ENCODE data around the gene PDE4D. TPM values are rescaled to one million over a fixed set of nuclear protein-coding genes. Genes with fewer than 3 reads are reported as not detected.

The PDE4D gene
- total and polyA plus RNA-seq, 3 donors from 2014 or later: 7.8 to 13.9 (median 8.7) TPM

DNA sequence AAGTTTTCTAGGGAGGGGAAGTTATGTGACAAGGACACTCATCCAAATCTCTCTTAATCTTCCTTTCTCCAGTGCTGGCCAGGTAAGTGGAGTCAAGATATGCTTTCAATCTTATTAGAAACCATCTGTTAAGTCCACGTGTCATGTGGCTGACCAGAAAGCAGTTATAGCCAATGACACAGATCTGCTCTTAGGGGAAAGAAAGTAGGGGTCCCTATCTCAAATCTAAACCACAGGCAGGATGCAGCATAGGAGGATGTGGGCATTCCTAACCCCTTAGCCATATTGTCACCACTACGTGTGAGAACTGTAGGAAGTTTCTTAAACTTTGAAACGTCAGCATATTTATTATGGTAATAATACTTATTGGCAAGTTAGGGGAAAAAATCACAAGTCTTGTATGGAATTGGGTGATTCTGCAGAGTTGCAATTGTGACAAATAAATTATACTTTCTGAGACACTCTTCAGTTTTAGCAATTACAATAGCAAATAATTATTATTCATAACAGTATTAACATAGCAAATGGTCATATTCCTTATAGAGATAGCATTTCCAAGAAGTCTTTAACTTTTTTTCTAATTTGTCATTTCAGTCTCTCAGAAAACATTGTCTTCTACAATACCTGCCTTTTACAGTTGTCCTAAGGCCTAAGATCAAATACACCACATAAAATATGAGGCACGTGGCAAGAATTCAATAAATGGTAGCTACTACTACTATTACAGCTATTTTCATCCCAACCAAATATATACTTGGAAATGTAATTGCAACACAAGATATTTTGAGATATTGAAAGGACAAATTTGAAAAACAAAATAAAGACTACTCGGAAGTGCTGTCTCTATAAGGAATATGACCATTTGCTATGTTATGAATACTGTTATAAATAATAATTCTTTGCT is 236.9 kb downstream of the PDE4D start:
- no peaks in the 10 kb centered on the region for H3K36me3 ChIP-seq (ENCODE audit: low read depth, missing control alignments)
- 88 to 89% methylated on average over 5 of the region's 5 CpGs for WGBS, 2 donors
- H3K4me3 ChIP-seq: no peak overlapping the region
- TF ChIP-seq, protein P1, sequence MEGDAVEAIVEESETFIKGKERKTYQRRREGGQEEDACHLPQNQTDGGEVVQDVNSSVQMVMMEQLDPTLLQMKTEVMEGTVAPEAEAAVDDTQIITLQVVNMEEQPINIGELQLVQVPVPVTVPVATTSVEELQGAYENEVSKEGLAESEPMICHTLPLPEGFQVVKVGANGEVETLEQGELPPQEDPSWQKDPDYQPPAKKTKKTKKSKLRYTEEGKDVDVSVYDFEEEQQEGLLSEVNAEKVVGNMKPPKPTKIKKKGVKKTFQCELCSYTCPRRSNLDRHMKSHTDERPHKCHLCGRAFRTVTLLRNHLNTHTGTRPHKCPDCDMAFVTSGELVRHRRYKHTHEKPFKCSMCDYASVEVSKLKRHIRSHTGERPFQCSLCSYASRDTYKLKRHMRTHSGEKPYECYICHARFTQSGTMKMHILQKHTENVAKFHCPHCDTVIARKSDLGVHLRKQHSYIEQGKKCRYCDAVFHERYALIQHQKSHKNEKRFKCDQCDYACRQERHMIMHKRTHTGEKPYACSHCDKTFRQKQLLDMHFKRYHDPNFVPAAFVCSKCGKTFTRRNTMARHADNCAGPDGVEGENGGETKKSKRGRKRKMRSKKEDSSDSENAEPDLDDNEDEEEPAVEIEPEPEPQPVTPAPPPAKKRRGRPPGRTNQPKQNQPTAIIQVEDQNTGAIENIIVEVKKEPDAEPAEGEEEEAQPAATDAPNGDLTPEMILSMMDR (IDR thresholded peaks at IDR 0.05): no peak
- no peak for DNase-seq
- intact Hi-C loops (cut with DNase I; ENCODE audit: low total_unique reads): no loop called here
- H3K27me3 ChIP-seq: no peaks in the 10 kb centered on the region
- H3K27ac ChIP-seq: no peak overlapping the region
- no peaks in the 10 kb centered on the region for H3K4me1 ChIP-seq
- H3K9me3 ChIP-seq: no peaks in the 10 kb centered on the region

DNA sequence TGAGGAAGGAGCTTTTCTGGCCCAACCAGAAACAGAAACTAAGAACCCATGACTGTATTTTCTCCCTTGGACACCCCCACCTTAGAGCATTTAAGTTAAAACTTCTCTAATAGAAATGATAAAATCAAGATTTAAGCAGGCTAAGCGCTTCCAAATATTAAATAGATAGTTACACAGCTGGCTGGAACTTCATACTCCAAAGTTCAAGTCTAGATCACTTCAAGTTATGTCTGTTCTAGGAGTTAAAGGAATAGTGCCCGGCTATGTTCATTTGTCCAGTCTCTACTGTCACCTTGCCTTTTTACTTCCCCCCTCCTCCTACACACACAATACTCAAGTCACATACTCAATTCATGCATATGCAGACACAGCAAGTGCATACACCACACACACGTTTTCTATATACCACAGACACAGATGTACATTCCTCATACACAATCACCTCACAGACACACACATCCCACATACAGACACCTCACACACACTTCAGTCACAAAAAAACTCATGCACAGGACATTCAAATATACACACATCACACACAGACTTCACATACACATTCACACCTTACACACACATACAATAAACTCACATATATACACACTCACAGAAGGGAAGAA is 237.7 kb downstream of the PDE4D start:
- no peak for TF ChIP-seq POLR2A (IDR thresholded peaks at IDR 0.05)
- TF ChIP-seq, protein P1 (IDR thresholded peaks at IDR 0.05): no peak
- H3K27ac ChIP-seq: no peak overlapping the region
- H3K27me3 ChIP-seq: no peaks in the 10 kb centered on the region
- intact Hi-C loops (cut with DNase I; ENCODE audit: low total_unique reads): no loop called here
- H3K9me3 ChIP-seq: no peaks in the 10 kb centered on the region
- no peaks in the 10 kb centered on the region for H3K36me3 ChIP-seq (ENCODE audit: low read depth, missing control alignments)
- H3K4me3 ChIP-seq: no peak overlapping the region
- no peaks in the 10 kb centered on the region for H3K4me1 ChIP-seq
- 89 to 90% methylated on average over 3 of the region's 3 CpGs for WGBS, 2 donors
- DNase-seq: no peak

DNA sequence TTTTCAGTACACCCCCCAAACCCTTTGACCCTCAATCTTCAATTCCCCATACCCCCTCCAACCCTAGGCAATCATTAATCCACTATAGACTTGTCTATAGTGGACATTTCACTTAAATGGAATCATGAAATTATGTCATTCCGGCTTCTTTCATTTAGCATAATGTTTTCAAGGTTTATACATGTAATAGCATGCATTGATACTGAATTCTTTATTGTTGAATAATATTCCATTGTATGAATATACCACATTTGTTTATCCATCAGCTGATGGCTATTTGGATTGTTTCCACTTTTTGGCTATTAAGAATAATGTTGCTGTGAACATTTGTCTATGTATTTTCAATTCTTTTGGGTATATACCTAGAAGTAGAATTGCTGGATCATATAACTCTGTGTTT is 238.8 kb downstream of the PDE4D start:
- Histone ChIP-seq H3K4me1 (no peaks in the 10 kb centered on the region), H3K9me3 (no peaks in the 10 kb centered on the region), H3K27me3 (no peaks in the 10 kb centered on the region), H3K27ac (no peak overlapping the region), H3K36me3 (ENCODE audit: low read depth, missing control alignments) (no peaks in the 10 kb centered on the region), H3K4me3 (no peak overlapping the region)
- TF ChIP-seq, protein P1 (IDR thresholded peaks at IDR 0.05): no peak
- TF ChIP-seq POLR2A (IDR thresholded peaks at IDR 0.05): no peak
- 100% methylated on average over 1 of the region's 1 CpG for WGBS, 2 donors
- DNase-seq: no peak
- intact Hi-C loops (cut with DNase I; ENCODE audit: low total_unique reads): no loop called here

DNA sequence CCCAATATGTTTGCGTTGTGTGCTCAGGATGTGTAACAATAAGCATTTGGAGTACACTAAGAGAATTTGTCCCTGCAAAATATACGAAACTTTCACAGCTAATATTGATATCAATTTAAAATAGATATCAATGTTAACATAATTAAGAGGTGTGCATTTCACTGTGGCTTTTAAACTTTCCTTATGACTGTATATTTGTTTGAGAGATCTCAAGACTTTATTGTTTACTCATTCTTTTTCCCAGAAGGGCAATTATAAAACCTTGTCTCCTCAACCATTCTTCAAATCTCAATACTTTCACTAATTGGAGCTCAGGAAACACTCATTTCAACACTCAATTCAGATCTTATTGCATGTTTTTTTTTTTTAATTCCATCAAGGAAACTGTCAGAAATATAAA is 241.1 kb downstream of the PDE4D start:
- TF ChIP-seq POLR2A (IDR thresholded peaks at IDR 0.05): no peak
- TF ChIP-seq, protein P1 (IDR thresholded peaks at IDR 0.05): no peak
- DNase-seq: no peak
- Histone ChIP-seq H3K36me3 (ENCODE audit: low read depth, missing control alignments) (no peaks in the 10 kb centered on the region), H3K4me1 (peaks cover 11% of the 10 kb centered on the region), H3K9me3 (no peaks in the 10 kb centered on the region), H3K27ac (no peak overlapping the region), H3K4me3 (no peak overlapping the region), H3K27me3 (no peaks in the 10 kb centered on the region)
- WGBS, 2 donors: 92 to 93% methylated on average over 2 of the region's 2 CpGs
- intact Hi-C loops (cut with DNase I; ENCODE audit: low total_unique reads): no loop called here
